Nephron (organoid): ENCODE measurements around the gene FAM219A.

Experiments used
- H3K27ac Mint-ChIP-seq, 3 experiments: 2 replicates each; pipeline ENCODE4 v1.8.0; 2020; ENCODE audit warnings: mixed read lengths in 3 of 3, mild to moderate bottlenecking in 2 of 3, moderate library complexity in 1 of 3
- H3K27me3 Mint-ChIP-seq: 2 replicates; pipeline ENCODE4 v1.8.0; 2021; ENCODE audit warnings: low read depth, mild to moderate bottlenecking, moderate library complexity, mixed read lengths
- H3K36me3 Mint-ChIP-seq: 2 replicates; pipeline ENCODE4 v1.8.0; 2020; ENCODE audit warnings: low read depth, mixed read lengths
- H3K4me1 Mint-ChIP-seq: 2 replicates; pipeline ENCODE4 v1.8.0; 2020; ENCODE audit warnings: mixed read lengths
- H3K4me3 Mint-ChIP-seq, 3 experiments: 2 replicates each; pipeline ENCODE4 v1.8.0; 2020; ENCODE audit warnings: mild to moderate bottlenecking in 3 of 3, mixed read lengths in 3 of 3, moderate library complexity in 2 of 3
- H3K9me3 Mint-ChIP-seq: 2 replicates; pipeline ENCODE4 v1.8.0; 2020; ENCODE audit warnings: mixed read lengths
- TF ChIP-seq, protein P1 (sequence below), 3 experiments: fragments of 200-600 bp; sonication (generic); IDR thresholded peaks; one replicate each; pipeline ENCODE4 v1.5.0; 2021; ENCODE audit warnings: antibody characterized with exemption in 3 of 3; ENCODE audit not compliant: unreplicated experiment in 3 of 3

FAM219A gene

DNA sequence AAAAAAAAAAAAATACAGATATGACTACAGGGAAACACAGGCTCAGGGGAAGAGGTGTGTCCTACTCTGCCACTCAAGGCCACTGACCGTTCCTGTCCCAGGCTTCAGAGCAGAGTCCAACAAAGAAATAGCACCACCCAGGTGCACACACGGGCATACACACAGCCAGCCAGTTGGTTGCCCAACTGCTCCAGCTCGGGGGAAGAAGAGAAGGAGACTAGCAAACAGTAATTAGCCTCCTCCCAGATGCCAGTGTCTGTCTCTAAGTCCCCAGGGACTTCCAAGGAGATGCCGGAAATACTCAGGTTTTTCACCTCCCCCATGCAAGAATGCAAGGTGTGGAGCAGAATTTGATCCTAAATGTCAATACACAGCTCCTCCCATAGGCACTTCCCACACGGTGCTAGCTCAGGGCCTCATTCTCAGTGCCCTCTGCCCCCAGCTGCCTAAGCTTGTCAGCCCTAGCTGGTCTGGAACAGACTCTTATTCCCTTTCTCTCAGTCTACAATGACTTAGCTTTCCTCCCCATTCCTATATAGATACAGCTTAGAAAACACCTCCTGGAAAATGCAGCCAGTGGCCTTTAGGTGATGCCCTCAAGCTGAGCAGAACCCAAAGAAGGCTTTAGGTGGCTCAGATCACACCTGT is 83.3 kb downstream of the FAM219A start:
- Mint-ChIP-seq H3K36me3 (peaks cover 32% of the 10 kb centered on the region), H3K4me1 (peaks cover 20% of the 10 kb centered on the region), H3K27ac (peak overlapping the region in 1 of 3 experiments; percentile 50), H3K27me3 (peaks cover 26% of the 10 kb centered on the region), H3K4me3 (peak overlapping the region; percentile 87 to 92 (median 87)), H3K9me3 (no peaks in the 10 kb centered on the region)
- TF ChIP-seq, protein P1, sequence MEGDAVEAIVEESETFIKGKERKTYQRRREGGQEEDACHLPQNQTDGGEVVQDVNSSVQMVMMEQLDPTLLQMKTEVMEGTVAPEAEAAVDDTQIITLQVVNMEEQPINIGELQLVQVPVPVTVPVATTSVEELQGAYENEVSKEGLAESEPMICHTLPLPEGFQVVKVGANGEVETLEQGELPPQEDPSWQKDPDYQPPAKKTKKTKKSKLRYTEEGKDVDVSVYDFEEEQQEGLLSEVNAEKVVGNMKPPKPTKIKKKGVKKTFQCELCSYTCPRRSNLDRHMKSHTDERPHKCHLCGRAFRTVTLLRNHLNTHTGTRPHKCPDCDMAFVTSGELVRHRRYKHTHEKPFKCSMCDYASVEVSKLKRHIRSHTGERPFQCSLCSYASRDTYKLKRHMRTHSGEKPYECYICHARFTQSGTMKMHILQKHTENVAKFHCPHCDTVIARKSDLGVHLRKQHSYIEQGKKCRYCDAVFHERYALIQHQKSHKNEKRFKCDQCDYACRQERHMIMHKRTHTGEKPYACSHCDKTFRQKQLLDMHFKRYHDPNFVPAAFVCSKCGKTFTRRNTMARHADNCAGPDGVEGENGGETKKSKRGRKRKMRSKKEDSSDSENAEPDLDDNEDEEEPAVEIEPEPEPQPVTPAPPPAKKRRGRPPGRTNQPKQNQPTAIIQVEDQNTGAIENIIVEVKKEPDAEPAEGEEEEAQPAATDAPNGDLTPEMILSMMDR (IDR thresholded peaks at IDR 0.05; ENCODE audit: unreplicated experiment in 3 of 3), result no peak

GRCh38 chr9:34374339-34374738 is 84.0 kb downstream of the FAM219A start:
- H3K27ac Mint-ChIP-seq, result no peak overlapping the region
- peaks cover 24% of the 10 kb centered on the region for H3K4me1 Mint-ChIP-seq
- no peaks in the 10 kb centered on the region for H3K9me3 Mint-ChIP-seq
- TF ChIP-seq, protein P1 (IDR thresholded peaks at IDR 0.05; ENCODE audit: unreplicated experiment in 3 of 3), result no peak
- H3K4me3 Mint-ChIP-seq, result peak overlapping the region in 1 of 3 experiments; percentile 3
- H3K36me3 Mint-ChIP-seq, result peaks cover 39% of the 10 kb centered on the region
- peaks cover 19% of the 10 kb centered on the region for H3K27me3 Mint-ChIP-seq

GRCh38 chr9:34373749-34374148 is 84.6 kb downstream of the FAM219A start:
- TF ChIP-seq, protein P1 (IDR thresholded peaks at IDR 0.05; ENCODE audit: unreplicated experiment in 3 of 3), result no peak
- Mint-ChIP-seq H3K27me3 (peaks cover 15% of the 10 kb centered on the region), H3K4me1 (peaks cover 21% of the 10 kb centered on the region), H3K27ac (no peak overlapping the region), H3K36me3 (peaks cover 44% of the 10 kb centered on the region), H3K9me3 (peaks cover under 1% of the 10 kb centered on the region), H3K4me3 (no peak overlapping the region)

GRCh38 chr9:34372467-34373011 is 85.8 kb downstream of the FAM219A start:
- Mint-ChIP-seq H3K4me3 (peak overlapping the region in 1 of 3 experiments; percentile 38), H3K4me1 (peaks cover 21% of the 10 kb centered on the region), H3K27me3 (peaks cover 5% of the 10 kb centered on the region), H3K36me3 (peaks cover 51% of the 10 kb centered on the region), H3K27ac (no peak overlapping the region), H3K9me3 (peaks cover 5% of the 10 kb centered on the region)
- TF ChIP-seq, protein P1 (IDR thresholded peaks at IDR 0.05; ENCODE audit: unreplicated experiment in 3 of 3), result no peak

GRCh38 chr9:34371886-34372466 is 86.4 kb downstream of the FAM219A start:
- H3K9me3 Mint-ChIP-seq, result peaks cover 8% of the 10 kb centered on the region
- TF ChIP-seq, protein P1 (IDR thresholded peaks at IDR 0.05; ENCODE audit: unreplicated experiment in 3 of 3), result no peak
- H3K27ac Mint-ChIP-seq, result no peak overlapping the region
- no peak overlapping the region for H3K4me3 Mint-ChIP-seq
- peaks cover 55% of the 10 kb centered on the region for H3K36me3 Mint-ChIP-seq
- H3K4me1 Mint-ChIP-seq, result peaks cover 21% of the 10 kb centered on the region
- H3K27me3 Mint-ChIP-seq, result peaks cover under 1% of the 10 kb centered on the region
